Tibial artery (tissue), 4 donors: ENCODE results near the gene SLCO4A1.

Experiments used
- DNase-seq, 2 donors: peaks; one replicate each; pipeline ENCODE4 v3.0.0-alpha.2; 2019
- H3K27ac ChIP-seq, 2 donors: fragments of 200-600 bp; sonication (generic) in 1 of 2; 1 replicate in 1 of 2; 2 replicates in 1 of 2; pipeline ENCODE4 v1.5.1; 2018 to 2019; ENCODE audit warnings: mild to moderate bottlenecking in 1 of 2
- H3K27me3 ChIP-seq, 2 donors: fragments of 200-600 bp; sonication (generic) in 1 of 2; one replicate each; pipeline versions ENCODE4 v1.5.1 to v1.6.0; 2016 to 2019
- H3K36me3 ChIP-seq, 3 donors: fragments of 200-600 bp; sonication (generic) in 2 of 3; one replicate each; pipeline ENCODE4 v1.5.1; 2016 to 2019; ENCODE audit warnings: mild to moderate bottlenecking in 2 of 3
- H3K4me1 ChIP-seq, 4 donors: fragments of 200-600 bp; sonication (generic) in 2 of 4; 1 replicate in 3 of 4; 2 replicates in 1 of 4; pipeline ENCODE4 v1.5.1; 2016 to 2019
- H3K4me3 ChIP-seq, 2 donors: fragments of 200-600 bp; sonication (generic) in 1 of 2; 1 replicate in 1 of 2; 2 replicates in 1 of 2; pipeline ENCODE4 v1.5.1; 2018 to 2019; ENCODE audit warnings: mild to moderate bottlenecking in 2 of 2
- H3K9me3 ChIP-seq, 3 donors: fragments of 200-600 bp; sonication (generic) in 1 of 3; one replicate each; pipeline ENCODE4 v1.5.1; 2016 to 2019
- intact Hi-C: fragments of 100-400 bp; cut with DNase I; formaldehyde crosslinking; loops from one replicate; pipeline ENCODE4 v1.15.0; 2023; ENCODE audit warnings: low total_unique reads
- TF ChIP-seq, protein P1 (sequence below), 2 experiments: fragments of 200-600 bp in 1 of 2; fragments of 450-650 bp in 1 of 2; IDR thresholded peaks; one replicate each; pipeline ENCODE4 v1.5.1; 2017 to 2019; ENCODE audit warnings: antibody characterized with exemption in 2 of 2, mild to moderate bottlenecking in 1 of 2, moderate library complexity in 1 of 2

SLCO4A1 gene

GRCh38 chr20:62596486-62596885, 45.8 kb upstream of the SLCO4A1 start:
- H3K4me3 ChIP-seq: no peak overlapping the region
- intact Hi-C loops: no loop called here
- no peaks in the 10 kb centered on the region for H3K4me1 ChIP-seq
- H3K36me3 ChIP-seq: no peaks in the 10 kb centered on the region
- H3K27me3 ChIP-seq: peaks cover 0 to 92% of the 10 kb centered on the region in 2 donors
- TF ChIP-seq, protein P1, sequence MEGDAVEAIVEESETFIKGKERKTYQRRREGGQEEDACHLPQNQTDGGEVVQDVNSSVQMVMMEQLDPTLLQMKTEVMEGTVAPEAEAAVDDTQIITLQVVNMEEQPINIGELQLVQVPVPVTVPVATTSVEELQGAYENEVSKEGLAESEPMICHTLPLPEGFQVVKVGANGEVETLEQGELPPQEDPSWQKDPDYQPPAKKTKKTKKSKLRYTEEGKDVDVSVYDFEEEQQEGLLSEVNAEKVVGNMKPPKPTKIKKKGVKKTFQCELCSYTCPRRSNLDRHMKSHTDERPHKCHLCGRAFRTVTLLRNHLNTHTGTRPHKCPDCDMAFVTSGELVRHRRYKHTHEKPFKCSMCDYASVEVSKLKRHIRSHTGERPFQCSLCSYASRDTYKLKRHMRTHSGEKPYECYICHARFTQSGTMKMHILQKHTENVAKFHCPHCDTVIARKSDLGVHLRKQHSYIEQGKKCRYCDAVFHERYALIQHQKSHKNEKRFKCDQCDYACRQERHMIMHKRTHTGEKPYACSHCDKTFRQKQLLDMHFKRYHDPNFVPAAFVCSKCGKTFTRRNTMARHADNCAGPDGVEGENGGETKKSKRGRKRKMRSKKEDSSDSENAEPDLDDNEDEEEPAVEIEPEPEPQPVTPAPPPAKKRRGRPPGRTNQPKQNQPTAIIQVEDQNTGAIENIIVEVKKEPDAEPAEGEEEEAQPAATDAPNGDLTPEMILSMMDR (IDR thresholded peaks at IDR 0.05): no peak
- H3K9me3 ChIP-seq: no peaks in the 10 kb centered on the region
- H3K27ac ChIP-seq: no peak overlapping the region
- no peak for DNase-seq

DNA sequence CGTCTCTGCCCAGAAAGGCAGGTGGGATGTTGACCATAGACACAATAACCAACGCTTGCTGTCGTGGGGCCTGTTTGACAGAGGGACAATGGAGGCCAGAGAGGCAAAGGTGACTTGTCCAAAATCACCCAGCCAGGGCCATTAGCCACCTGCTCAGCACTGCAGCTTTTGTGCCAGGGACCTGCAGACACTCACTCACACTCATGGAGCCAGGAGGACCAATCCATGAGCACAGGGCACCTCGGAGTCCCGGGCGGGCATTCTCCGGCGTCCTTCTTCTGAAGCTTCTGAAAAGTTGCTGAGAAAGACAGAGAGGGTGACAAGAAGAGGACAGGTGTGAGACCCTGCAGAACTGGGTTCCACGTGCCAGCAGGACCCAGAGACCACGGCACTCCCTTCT, 45.4 kb upstream of the SLCO4A1 start:
- H3K4me3 ChIP-seq: no peak overlapping the region
- no peaks in the 10 kb centered on the region for H3K36me3 ChIP-seq
- no peaks in the 10 kb centered on the region for H3K4me1 ChIP-seq
- no peak for DNase-seq
- TF ChIP-seq, protein P1 (IDR thresholded peaks at IDR 0.05): no peak
- H3K27me3 ChIP-seq: peaks cover 0 to 93% of the 10 kb centered on the region in 2 donors
- H3K27ac ChIP-seq: no peak overlapping the region
- intact Hi-C loops: no loop called here
- H3K9me3 ChIP-seq: no peaks in the 10 kb centered on the region

- Histone ChIP-seq H3K4me3 (no peak overlapping the region), H3K36me3 (no peaks in the 10 kb centered on the region), H3K4me1 (no peaks in the 10 kb centered on the region), H3K27ac (no peak overlapping the region), H3K9me3 (no peaks in the 10 kb centered on the region), H3K27me3 (peaks cover 0 to 93% of the 10 kb centered on the region in 2 donors)
- intact Hi-C loops: no loop called here
- DNase-seq: no peak
- TF ChIP-seq, protein P1 (IDR thresholded peaks at IDR 0.05): no peak
Measured at GRCh38 chr20:62597416-62598115, 44.7 kb upstream of the SLCO4A1 start.

DNA sequence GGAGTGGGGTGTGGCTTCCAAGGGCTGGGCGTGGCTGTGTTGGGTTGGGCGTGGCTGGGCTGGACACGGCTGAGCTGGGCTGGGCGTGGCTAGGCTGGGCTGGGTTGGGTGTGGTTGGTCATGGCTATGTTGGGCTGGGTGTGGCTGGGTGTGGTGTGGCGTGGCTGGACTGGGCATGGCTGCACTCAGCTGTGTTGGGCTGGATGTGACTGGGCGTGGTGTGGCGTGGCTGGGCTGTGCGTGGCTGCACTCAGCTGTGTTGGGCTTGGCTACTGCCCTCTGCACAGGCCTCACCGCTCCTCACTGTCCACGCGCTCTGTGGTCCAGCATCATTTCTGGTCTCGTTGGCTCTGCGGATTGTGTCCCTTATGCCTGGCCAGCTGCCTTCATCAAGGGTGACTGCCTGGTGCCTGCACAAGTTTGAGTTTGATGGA, 43.5 kb upstream of the SLCO4A1 start:
- H3K36me3 ChIP-seq: no peaks in the 10 kb centered on the region
- TF ChIP-seq, protein P1 (IDR thresholded peaks at IDR 0.05): no peak
- DNase-seq: no peak
- no peak overlapping the region for H3K4me3 ChIP-seq
- intact Hi-C loops: no loop called here
- H3K27ac ChIP-seq: no peak overlapping the region
- H3K4me1 ChIP-seq: peaks cover 0 to 9% (median 4%) of the 10 kb centered on the region in 4 donors
- H3K27me3 ChIP-seq: peaks cover 0 to 98% of the 10 kb centered on the region in 2 donors
- H3K9me3 ChIP-seq: no peaks in the 10 kb centered on the region

GRCh38 chr20:62599216-62600110, 42.8 kb upstream of the SLCO4A1 start:
- no peaks in the 10 kb centered on the region for H3K36me3 ChIP-seq
- H3K4me1 ChIP-seq: peaks cover 0 to 11% (median 4%) of the 10 kb centered on the region in 4 donors
- no peaks in the 10 kb centered on the region for H3K9me3 ChIP-seq
- peaks cover 0 to 98% of the 10 kb centered on the region in 2 donors for H3K27me3 ChIP-seq
- intact Hi-C loops: no loop called here
- no peak for DNase-seq
- H3K27ac ChIP-seq: no peak overlapping the region
- H3K4me3 ChIP-seq: no peak overlapping the region
- TF ChIP-seq, protein P1 (IDR thresholded peaks at IDR 0.05): no peak
